Omental fat pad (tissue), 4 donors: Measurements from ENCODE around the gene GPM6B. TPM values are rescaled to one million over a fixed set of nuclear protein-coding genes. Genes with fewer than 3 reads are reported as not detected.

Experiments used
- ATAC-seq: fragments of 150-250 bp; one replicate; pipeline ENCODE4 v1.9.1; 2016; ENCODE audit warnings: mild to moderate bottlenecking, moderate library complexity; ENCODE audit not compliant: low FRiP score
- DNase-seq: peaks from one replicate; pipeline ENCODE4 v3.0.0-alpha.2; 2019; ENCODE audit warnings: low spot score
- CTCF ChIP-seq, 3 donors: fragments of 450-650 bp; IDR thresholded peaks; one replicate each; pipeline ENCODE4 v1.5.1; 2016 to 2017; ENCODE audit warnings: antibody characterized with exemption in 3 of 3, mild to moderate bottlenecking in 3 of 3, moderate library complexity in 2 of 3
- total RNA-seq, 4 donors: library from RNA; depleted of rRNA; stranded (reverse); fragments of >200 nt; gene quantifications; one replicate each; pipeline ENCODE4 v1.1.0, GENCODE V29; 2016

GPM6B gene
- total RNA-seq, 4 donors from 2014 or later = 1.4 to 9.1 (median 6.5) TPM

DNA sequence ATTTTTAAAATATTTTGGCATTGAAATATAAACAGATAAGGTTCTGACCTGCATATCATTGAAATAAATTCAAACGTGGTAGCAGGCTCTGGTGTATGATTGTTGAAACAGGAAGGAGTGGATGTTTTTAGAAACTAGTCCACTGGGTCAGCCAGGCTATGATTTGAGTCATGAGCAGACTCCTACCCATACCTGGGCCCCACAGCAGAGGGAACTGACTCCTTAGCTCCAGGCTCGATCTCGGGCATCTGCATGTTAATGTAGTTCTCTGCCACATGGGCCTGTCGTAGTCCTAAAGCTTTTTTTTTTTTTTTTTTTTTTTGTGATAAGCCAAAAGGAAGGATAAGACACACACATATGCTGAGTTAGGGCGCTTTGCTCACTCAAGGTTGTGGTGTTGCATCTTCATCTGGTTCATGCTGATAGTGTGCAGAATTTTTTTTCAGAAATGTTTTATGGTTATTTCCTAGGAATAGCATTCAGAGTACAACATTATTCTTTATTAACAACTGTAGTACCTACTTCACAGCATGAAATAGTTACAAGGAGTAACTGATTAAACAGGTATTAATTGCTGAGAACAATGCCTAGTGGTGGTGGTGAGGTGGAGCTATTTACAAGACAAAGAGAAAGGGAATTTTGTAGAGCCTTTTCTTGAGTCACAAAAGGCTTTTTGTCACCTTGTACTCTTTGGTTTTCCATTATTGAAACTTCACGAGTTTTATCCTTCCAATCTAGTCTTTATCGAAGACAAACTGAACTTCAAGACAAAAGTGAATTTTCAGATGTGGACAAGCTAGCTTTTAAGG, 55.1 kb downstream of the GPM6B start:
- ATAC-seq (no peak), DNase-seq (no peak)
- no peak for TF ChIP-seq CTCF (IDR thresholded peaks at IDR 0.05)

GRCh38 chrX:13760426-13760825, 56.5 kb downstream of the GPM6B start:
- ATAC-seq (no peak), DNase-seq (no peak)
- TF ChIP-seq CTCF (IDR thresholded peaks at IDR 0.05) = no peak

DNA sequence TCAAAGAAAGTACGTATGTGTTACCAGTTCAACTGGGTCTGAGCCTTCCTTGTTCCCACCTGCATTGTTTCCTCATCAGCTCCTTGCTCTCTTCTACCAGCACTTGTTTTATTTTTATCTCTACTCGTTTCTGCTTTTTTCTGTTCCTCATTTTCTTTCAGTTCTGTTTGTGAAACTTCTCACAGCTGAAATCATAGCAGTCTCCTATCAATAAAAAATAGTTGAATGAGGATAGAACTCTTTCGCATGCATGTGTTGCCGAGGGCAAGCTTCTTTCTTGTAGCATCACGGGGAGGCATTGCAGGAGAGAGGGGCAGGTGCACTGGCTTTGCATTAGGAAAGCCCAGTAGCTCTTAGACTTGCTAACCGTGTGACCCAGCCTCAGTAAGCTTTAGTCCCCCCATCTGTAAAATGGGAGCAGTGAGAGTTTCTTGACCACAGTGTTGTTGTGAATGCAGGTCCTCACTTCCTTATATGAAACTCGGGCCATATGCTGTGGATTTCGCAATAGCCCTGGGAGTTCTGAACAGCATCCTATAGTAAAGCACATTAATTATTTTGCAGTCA, 57.7 kb downstream of the GPM6B start:
- no peak for DNase-seq
- no peak for TF ChIP-seq CTCF (IDR thresholded peaks at IDR 0.05)
- no peak for ATAC-seq

DNA sequence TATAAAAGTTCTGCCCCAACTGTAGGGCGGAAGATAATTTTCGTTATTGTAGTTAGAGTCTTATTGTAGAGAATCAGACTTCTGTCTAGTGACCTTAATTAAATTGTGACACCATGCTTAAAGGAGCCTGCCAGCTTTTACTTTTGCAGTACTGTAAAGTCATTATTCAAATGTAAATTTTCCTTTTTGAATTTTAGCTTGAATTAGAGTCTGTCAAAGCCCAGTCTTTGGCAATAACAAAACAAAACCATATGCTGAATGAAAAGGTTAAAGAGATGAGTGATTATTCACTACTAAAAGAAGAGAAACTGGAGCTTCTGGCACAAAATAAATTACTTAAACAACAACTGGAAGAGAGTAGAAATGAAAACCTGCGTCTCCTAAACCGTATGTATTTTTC, 60.5 kb downstream of the GPM6B start:
- ATAC-seq (no peak), DNase-seq (no peak)
- TF ChIP-seq CTCF (IDR thresholded peaks at IDR 0.05) = no peak

DNA sequence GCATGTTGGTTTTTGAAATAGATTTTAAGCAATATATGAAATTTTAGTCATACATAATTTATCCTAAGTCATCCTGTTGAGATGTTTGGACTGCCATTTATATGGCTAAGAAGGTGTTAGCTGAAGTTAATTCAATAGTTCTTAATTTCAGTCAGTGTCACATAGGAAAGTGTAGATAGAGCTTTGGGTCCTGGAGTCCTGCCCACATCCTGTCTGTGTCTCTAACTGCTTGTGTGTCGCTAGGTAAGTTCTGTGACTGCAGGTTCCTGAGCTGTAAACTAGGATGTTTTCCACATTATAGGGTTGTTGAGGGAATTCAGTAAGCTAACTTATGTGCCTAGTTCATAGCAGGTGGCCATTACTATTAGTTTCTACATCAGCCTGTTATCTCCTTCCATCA, 61.6 kb downstream of the GPM6B start:
- no peak for ATAC-seq
- TF ChIP-seq CTCF (IDR thresholded peaks at IDR 0.05) = no peak

GRCh38 chrX:13754765-13755164, 62.1 kb downstream of the GPM6B start:
- DNase-seq (no peak), ATAC-seq (no peak)
- TF ChIP-seq CTCF (IDR thresholded peaks at IDR 0.05) = no peak

More for the DNA sequence above, 61.6 kb downstream of the GPM6B start:
- DNase-seq = no peak

DNA sequence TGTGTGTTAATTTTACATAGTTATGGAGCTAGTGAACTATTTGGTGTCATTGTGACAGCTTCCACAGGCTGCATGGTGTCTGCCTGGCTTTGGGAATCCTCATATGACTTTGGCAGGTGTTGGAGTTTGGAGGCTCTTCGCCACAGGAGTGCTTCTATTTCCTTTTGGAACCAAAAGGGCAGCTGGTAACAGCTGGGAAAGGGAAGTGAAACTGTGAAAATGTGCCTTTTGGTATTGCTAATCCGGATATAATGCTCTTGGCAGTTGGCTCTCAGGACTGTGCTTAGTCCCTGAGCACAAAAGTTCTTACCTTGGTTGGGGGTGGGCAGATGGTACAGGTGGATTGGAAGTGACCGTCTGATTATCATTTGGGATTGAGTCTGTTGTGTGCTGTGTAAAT, 64.2 kb downstream of the GPM6B start:
- DNase-seq (no peak), ATAC-seq (no peak)
- no peak for TF ChIP-seq CTCF (IDR thresholded peaks at IDR 0.05)
